Measurements from ENCODE around the gene P2RX6.

P2RX6 gene

DNA sequence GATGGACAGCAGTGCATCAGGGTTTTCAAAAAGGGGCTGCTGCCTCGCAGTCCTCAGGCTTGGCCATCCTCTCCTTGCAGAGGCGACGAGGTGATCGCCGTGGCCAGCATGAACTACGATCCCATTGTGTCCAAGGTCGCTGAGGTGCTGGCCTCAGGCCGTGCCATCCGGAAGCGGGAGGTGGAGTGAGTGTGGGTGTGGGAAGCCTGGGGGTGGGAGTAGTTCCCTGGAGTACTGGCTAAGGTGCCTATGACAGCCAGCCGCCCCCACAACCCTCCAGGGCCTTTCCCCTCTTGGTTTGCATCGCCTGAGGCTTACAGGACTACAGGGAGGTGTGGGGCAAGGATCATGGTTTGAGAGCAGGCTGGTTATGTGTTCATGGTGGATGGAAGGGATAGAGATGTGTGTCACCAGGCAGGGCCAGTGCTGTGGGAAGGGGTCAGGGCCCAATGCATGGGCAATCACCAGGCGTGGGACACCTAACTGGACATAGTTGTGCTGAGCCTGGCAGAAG, 35.0 kb upstream of the P2RX6 start:
- DNase-seq (ENCODE audit: low spot score), result no peak

DNA sequence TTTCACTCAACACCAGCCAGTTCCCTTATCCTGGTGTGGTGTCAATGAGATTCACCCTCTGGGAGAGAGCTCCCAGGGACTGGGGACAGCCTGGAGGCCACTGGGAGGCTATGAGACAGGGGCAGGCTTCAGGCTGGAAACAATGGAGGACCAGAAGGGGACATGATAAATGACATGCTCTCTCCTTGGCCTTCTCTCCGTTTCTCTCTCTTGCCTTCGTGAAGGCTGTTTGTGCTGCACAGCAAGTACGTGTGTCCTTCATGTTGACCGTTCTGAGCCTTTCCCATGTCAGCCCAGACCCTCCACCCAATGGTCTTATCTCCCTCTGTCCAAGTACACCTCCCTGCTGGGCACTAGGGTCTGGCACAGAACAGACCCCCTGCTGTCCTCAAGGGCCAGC, 34.4 kb upstream of the P2RX6 start:
- no peak for DNase-seq (ENCODE audit: low spot score)

DNA sequence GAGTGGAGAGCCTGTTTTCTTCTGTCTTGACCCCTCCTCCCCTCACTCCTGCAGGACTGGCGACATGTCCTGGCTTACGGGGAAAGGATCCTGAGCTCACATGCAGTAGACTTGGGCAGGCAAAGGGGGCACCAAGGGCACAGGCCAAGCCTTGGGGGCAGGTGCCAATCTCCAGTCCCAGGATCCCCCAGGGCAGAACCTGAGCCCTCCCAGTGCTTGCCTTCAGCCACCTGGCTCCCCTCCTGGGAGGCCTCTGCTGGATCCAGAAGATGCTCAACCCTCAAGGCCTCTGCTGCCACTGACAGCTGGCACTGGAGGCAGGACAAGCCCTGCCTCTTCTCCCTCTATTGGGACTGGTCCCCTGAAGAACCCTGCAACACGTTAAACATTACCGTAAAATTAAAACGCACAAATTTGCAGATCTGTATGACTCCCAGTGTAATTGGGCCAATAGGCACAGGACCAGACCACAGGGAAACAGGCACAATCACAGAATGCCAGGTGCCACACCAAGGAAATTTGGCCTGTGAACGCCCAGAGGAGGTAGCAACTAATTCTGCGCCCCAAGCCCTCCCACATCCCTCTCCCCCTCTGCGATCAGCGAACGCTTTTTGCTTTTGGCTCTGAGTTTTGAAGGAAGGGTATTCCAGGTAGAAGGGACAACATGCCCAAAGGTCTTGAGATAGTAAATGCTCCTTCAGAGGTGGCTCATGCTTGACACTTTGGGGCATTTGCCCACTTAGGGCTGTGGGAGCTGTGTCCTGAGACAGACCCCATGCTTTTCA, 33.8 kb upstream of the P2RX6 start:
- no peak for DNase-seq (ENCODE audit: low spot score)

DNA sequence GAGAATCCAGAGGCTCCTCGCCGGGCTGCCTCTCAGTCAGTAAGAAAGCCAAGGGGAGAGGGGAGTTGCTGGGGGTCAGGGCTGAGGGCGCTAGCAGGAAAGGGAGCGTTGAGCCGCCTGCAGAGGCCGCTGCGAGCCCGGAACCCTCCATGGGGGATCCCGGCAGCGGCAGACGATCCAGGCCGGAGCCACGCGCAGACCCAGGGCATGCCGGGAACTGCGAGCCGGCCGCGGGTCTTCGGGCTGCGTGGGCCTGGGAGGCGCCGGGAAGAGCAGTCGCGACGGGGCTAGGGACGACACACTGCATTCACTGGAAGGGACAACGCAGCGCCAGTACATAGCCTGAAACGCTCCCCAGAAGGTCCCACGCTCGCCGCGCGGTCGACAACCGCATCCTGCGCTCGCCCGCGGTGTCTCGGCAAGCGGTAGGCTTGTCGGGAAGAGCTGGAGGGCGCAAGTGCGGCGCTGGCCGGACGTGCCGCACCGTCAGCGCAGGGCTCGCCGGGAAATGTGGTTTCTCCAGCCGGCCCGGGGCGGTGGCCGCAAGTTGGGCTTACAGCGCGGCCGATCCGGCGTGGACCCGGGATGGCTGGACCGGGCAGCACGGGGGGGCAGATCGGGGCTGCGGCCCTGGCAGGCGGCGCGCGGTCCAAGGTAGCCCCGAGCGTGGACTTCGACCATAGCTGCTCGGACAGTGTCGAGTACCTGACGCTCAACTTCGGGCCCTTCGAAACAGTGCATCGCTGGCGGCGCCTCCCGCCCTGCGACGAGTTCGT, 33.0 kb upstream of the P2RX6 start, which contains the start of gene LZTR1:
Gene LZTR1, plus strand, starts transcription at position 511 of the 776 bp plus-strand sequence. Its CDS starts 75 bp downstream, at position 586.
- DNase-seq (ENCODE audit: low spot score), result peak; percentile 91

DNA sequence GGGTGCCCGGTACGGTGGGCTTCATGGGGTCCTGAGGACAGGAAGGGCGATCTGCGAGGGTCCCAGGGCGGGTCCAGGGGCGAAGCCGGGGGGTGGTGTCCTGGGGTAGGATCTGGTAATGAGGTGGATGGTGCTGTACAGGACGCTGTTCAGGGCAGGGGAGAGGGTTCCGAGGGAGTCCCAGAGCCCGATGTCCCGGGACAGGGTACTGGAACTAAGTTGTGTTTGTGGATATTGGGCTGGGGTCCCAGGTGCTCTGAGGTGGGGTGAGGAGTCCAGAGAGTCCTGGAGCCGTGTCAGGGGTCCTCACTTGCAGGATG, 32.4 kb upstream of the P2RX6 start:
- DNase-seq (ENCODE audit: low spot score), result no peak

DNA sequence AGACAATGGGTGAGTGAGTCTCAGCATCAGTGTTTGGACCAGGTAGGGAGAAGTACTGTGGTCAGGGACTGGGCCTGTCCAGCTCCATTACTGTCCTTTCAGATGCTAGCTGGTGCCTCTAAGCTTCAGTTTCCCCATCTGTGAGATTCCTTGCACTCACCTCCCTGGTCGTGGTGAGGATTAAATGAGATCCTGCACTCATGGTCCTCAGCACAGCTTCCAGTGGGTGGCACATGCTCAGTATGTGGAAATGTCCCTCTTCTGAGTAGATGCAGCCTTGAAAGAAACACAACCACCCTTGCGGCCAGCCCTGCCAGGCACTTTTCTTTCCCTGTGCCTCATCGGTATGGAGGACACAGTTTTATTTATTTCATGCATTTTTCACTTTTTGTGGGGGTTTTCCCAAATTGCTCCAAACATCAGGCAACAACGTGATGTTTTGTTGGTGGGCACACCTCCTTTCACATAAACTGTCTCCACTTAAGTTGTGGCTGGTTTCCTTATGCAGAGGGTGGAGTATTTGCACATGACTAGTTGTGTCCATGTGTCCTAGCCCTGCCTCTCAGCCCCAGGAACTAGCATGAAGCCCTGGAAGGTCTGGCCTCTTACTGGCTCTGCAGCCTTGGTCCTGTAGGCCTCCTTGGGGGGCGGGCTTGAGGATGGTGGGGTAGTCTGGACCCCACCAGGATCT, 31.7 kb upstream of the P2RX6 start:
- DNase-seq (ENCODE audit: low spot score), result no peak

DNA sequence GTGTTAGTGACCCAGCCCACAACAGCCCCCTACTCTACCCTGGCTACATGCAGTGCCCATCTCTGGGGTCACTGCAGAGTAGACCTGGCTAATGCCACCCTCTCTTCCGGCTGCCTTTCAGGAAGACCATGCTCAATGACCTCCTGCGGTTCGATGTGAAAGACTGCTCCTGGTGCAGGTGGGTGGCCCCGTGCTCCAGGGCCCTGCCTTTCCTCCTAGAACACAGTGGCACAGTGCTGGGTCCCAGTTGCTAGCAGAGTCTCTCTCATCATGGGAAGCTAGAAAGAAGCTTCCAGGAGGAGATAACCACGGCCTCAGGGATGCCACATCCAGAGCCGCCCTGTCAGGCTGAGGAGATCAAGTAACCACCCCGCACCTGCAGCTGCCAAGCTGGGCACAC, 29.2 kb upstream of the P2RX6 start:
- no peak for DNase-seq (ENCODE audit: low spot score)

DNA sequence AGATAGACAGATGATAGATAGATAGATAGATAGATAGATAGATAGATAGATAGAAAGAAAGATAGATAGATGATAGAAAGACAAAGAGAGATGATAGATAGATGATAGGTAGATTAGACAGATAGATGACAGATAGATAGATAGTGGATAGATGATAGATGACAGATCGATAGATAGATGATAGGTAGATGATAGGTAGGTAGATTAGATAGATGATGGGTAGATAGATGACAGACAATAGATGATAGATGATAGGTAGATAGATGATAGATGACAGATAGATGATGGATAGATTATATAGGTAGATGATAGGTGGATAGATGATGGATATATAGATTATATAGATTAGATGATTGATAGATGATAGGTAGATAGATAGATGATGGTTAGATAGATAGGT, 28.6 kb upstream of the P2RX6 start:
- no peak for DNase-seq (ENCODE audit: low spot score)

DNA sequence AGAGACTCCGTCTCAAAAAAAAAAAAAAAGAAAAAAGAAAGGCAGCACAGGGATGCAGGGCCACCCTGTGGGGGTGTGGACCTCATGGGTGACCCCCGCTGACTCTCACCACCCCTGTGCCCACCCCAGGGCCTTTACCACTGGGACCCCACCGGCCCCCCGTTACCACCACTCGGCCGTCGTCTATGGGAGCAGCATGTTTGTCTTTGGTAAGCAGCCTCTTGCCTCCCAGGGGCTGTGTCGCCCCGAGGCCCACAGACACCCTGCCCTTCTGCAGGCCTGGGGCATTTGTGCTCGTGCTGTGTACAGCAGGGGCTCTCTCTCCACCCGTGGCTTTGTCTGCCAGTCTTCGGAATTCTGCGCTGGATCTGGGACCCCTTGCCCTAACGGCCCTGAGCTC, 27.6 kb upstream of the P2RX6 start:
- DNase-seq (ENCODE audit: low spot score), result no peak

DNA sequence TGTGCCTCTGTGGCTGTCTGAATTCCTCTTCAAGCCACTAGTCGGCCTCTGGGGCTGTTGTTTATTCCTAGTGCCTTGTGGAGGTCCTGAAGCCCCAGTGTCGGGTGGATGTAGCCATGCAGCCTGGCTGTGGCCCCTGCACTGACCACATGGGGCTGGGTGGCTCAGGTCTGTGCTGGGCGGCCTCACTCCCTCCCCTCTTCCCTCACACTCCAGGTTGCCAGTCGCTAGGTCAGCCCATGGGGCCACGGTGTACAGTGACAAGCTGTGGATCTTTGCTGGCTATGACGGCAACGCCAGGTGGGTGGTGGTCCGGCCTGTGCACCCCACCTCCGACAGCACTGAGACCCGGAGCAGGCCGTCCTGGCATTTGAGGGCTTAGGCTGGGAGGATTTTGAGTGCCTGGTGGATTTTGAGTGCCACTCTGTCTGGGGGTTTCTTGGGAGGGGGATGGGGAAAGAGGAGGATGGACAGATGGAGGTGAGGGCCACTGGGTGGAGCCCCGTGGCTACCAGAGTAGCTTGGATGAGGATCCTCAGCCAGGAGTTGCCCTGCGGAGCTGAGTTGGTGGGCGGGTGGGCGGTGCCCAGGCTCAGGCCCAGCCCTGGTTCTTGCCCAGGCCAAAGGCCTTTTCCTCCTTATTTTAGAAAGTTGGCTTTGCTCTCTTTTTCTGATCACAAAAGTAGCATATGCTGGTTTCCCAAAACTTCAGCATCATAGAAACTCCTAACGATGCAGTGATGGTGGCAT, 26.2 kb upstream of the P2RX6 start:
- DNase-seq (ENCODE audit: low spot score), result no peak

DNA sequence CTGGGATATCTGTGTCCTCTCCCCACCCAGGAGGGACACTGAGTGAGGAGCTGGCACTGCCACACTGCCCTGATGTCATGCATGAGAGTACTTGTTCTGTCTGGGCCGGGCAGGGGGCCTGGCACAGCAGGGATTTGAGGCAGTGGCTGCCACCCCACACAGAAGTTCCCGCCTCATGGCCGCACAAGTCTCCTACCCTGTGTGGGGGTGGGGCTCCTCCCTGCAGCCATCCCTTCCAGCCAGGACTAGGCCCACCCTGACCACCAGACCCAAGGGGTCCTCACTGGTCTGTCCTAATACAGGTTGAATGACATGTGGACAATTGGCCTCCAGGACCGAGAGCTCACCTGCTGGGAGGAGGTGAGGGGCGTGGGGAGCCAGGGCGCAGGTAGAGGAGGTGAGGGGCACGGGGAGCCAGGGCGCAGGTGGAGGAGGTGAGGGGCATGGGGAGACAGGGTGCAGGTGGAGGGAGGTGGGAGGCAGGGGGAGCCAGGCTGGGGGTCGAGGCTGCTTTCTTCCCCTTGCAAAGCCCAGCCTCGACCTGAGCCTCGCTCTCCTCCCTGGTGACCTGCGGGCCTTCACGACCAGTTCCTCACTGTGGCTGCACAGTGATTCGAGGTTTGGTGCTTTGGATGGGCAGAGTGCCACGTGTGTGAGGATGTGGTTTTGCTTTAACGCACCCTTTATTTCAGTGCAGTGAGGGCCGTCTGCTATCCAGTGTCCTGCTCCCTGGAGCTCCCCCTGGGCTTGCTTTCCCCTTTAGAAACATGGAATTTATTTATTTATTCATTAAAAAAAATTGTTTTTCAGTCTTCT, 25.4 kb upstream of the P2RX6 start:
- DNase-seq (ENCODE audit: low spot score), result no peak

DNA sequence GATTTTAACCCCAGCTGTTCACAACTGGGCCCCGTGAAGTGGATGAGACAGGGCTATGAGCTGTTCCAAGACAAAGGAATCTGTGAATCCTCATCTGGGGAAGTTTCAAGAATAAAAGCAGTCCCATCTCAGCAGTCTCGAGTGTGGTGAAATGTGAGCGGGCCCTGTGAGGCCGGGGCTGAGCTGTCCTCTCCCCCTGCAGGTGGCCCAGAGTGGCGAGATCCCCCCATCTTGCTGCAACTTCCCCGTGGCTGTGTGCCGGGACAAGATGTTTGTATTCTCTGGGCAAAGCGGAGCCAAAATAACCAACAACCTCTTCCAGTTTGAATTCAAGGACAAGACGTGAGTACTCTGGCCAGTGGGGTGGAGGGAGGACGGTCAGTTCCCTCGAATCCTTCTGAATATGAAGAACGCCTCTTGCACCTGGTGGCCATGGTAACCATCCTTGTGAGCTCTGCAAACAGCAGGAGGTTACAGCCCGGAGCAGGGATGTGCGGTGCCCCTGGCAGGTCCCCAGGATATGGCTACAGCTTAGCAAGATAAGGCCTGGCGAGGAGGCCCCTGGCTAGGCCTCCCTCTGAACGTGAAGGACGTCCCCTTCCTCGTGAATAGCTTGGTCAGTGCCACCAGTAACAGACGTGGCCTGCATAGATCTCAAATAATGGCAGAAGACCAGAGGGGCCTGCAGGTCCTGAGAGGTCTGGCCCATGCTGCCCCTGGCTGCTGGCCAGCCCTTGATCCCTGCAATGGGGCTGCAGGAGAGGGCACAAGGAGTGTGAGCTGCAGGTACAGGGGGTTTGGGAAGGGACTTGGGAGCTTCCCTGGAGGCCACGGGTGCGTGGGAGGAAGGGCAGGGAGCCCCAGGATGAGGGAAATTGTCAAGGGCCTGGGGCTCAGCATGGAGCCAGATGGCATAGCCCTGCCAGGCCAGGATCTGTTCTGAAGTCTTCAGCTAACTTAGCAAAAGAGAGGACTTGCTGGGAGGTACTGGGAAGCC, 24.5 kb upstream of the P2RX6 start:
- no peak for DNase-seq (ENCODE audit: low spot score)

DNA sequence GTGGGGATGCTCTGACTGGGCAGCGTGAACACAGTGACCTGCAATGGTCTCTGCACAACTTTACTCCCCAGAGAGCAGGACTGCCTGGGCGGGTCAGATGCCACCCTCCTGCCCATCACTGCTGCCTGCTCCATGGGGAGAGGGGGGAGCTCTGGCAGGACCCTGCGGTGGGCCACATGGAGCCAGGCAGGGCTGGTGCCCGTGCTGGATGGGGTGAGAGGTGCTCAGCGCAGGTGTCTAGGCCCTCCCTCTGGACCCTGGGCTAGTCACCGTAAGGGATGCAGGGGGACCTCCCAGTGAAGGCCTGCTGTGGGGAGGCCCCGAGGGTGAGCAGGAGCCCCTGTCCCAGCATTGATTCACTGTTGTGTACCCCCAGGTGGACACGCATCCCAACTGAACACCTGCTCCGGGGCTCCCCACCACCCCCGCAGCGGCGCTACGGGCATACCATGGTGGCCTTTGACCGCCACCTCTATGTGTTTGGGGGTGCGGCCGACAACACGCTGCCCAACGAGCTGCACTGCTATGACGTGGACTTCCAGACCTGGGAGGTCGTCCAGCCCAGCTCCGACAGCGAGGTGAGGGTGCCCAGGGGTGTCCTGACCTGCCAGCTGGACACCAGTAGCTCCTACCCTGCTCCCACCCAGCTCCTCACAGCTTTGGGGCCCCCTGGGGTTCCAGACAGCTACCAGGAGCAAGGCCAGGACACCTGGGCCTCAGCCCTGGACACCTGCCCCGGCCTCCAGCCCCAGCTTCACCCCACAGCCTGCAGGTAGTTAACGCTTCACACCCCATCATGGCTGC, 23.5 kb upstream of the P2RX6 start:
- no peak for DNase-seq (ENCODE audit: low spot score)

DNA sequence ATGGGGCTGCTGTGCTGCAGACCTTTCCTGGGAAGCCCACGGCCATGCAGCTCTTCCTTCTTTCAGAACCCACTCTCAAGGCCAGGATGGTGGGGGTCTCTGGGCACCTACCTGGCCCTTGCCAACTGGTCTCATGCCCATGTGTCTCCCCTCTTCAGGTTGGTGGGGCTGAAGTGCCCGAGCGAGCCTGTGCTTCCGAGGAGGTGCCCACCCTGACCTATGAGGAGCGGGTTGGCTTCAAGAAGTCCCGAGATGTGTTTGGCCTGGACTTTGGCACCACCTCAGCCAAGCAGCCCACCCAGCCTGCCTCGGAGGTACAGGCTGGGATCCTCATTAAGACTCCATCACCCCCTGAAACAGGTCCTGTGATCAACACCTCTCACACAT, 22.9 kb upstream of the P2RX6 start:
- DNase-seq (ENCODE audit: low spot score), result no peak

DNA sequence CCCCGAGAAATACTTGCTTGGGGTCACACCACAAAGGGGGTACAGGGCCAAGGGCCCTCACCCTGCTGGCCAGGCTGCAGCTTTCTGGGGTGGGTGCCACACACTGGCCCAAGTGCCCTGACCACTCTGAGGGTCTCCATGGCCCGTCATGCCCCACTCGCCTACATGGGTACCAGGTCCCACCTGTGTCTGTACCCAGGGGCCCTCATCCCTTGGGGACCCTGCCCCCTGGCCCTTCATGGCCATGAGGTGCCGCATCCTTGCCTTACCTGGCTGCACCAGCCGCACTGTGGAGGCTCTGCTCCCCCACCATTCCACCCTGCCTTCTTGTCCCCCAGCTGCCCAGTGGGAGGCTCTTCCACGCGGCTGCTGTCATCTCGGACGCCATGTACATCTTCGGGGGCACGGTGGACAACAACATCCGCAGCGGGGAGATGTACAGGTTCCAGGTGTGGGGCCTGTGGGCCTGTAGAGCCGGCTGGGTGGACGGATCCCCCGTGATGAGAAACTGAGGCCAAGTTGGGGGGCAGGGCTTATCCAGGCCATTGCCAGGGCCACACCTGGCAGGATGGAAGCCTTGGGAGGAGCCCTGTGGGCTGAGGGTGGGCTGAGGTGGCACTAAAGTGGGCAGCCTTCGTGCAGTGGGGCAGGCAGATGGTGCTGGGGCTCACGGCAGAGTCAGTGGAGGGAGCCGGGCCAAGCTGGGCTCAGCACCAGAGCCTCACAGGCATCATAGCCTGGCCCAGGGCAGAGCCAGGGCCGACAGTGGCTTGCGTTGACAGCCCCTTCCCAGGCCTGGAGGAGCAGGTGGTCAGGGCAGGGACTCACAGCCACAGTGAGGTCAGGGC, 22.3 kb upstream of the P2RX6 start:
- DNase-seq (ENCODE audit: low spot score), result no peak

DNA sequence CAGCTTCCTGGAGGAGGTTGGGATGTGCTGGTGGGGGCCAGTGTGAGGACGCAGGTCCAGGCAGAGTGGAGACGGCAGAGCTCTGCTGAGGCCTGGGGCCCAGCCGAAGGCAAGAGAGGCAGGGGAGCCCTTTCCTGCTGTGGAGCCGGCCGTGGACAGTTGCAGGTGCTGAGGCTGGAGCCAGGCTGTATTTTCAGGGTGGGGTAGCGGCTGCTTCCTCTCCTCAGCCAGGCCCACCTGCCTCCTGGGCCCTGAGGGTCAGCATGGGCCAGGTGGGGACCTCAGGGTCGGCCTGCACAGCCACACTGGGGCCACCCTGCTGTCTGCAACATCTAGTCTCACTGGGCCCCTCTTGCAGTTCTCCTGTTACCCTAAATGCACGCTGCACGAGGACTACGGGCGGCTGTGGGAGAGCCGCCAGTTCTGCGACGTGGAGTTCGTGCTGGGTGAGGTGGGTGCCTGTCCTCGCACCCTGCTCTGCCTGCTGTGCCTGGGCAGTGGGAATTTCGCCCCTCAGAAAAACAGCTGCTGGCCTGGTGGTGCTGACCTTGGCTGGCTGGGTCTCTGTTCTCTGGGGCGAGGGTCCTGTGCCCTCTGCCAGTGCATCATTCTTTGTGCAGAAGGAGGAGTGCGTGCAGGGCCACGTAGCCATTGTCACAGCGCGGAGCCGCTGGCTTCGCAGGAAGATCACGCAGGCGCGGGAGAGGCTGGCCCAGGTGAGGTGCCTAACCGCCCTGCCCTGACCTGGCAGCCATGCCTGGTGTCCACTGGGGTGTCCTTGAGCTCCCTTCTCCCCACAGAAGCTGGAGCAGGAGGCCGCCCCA, 21.4 kb upstream of the P2RX6 start:
- no peak for DNase-seq (ENCODE audit: low spot score)

Measured in hepatic stellate cell (primary cell).